Endothelial cell of umbilical vein (primary cell): ENCODE measurements around the gene CFAP20DC. TPM values are rescaled to one million over a fixed set of nuclear protein-coding genes. Genes with fewer than 3 reads are reported as not detected.

Experiments
- BruUV-seq: library from RNA; stranded (reverse); fragments of 400-500 nt; replicated peaks from 2 replicates; lab custom pipeline; 2021; lab: Mats Ljungman, UMichigan
- CTCF ChIA-PET: fragments of 300-600, 350-600 bp; sonication (Branson Sonifier 250); formaldehyde crosslinking; loops from one replicate; lab custom pipeline; 2021; ENCODE audit warnings: antibody characterized with exemption, inconsistent platforms; lab: Charles Lee
- POLR2A ChIA-PET: fragments of 300-600, 350-600 bp; sonication (Branson Sonifier 250); formaldehyde crosslinking; loops from one replicate; lab custom pipeline; 2021; ENCODE audit warnings: antibody characterized with exemption, inconsistent platforms; lab: Charles Lee
- DNase-seq: peaks from one replicate; pipeline ENCODE4 v3.0.0-alpha.2; 2011; ENCODE audit warnings: low read depth, low spot score
- FAIRE-seq: peaks from 2 replicates; lab custom pipeline; 2011; peaks lifted over from hg19 to GRCh38; lab: Jason Lieb, UNC
- H2AFZ ChIP-seq: 2 replicates; pipeline ENCODE4 v1.6.0; 2012; ENCODE audit warnings: low read depth, low read length, control low read depth, inconsistent platforms
- H3K27ac ChIP-seq: 2 replicates; pipeline ENCODE4 v1.5.1; 2011; ENCODE audit warnings: low read depth, mild to moderate bottlenecking, control low read depth, low read length, moderate library complexity; ENCODE audit not compliant: insufficient read depth
- H3K27me3 ChIP-seq, 2 experiments: 2 replicates each; pipeline versions ENCODE4 v1.6.0 to v1.6.1; 2011; ENCODE audit warnings: low read length in 2 of 2, mixed read lengths in 1 of 2; ENCODE audit not compliant: control insufficient read depth in 2 of 2, insufficient read depth in 2 of 2
- H3K36me3 ChIP-seq, 2 experiments: 2 replicates in 1 of 2; 3 replicates in 1 of 2; pipeline ENCODE4 v1.5.1; 2011; ENCODE audit warnings: low read length in 2 of 2, mild to moderate bottlenecking in 1 of 2, moderate library complexity in 1 of 2; ENCODE audit not compliant: control insufficient read depth in 2 of 2, insufficient read depth in 2 of 2; ENCODE audit errors: extremely low read depth in 1 of 2
- H3K4me1 ChIP-seq: 3 replicates; pipeline ENCODE4 v1.5.1; 2011; ENCODE audit warnings: mild to moderate bottlenecking, low read length; ENCODE audit not compliant: control insufficient read depth, insufficient read depth; ENCODE audit errors: extremely low read depth
- H3K4me2 ChIP-seq: 2 replicates; pipeline ENCODE4 v1.6.1; 2011; ENCODE audit warnings: low read length, control low read depth, mixed read lengths; ENCODE audit not compliant: insufficient read depth
- H3K4me3 ChIP-seq, 3 experiments: fragments of 200-600 bp in 1 of 3; sonication (generic), shearing (Covaris generic) in 1 of 3; replicated peaks in 1 of 3; 2 replicates each; pipeline ENCODE4 v1.5.1; 2011 to 2016; ENCODE audit warnings: control low read depth in 3 of 3, low read length in 3 of 3, mild to moderate bottlenecking in 2 of 3, inconsistent platforms in 1 of 3, low read depth in 1 of 3, moderate library complexity in 1 of 3; ENCODE audit not compliant: insufficient read depth in 1 of 3
- H3K79me2 ChIP-seq: 2 replicates; pipeline ENCODE4 v1.6.0; 2012; ENCODE audit warnings: low read length, inconsistent platforms; ENCODE audit not compliant: control insufficient read depth, insufficient read depth
- H3K9ac ChIP-seq: replicated peaks from 2 replicates; pipeline ENCODE3; 2011; ENCODE audit warnings: low read length, control low read depth; ENCODE audit not compliant: insufficient read depth; ENCODE audit errors: extremely low read depth
- H3K9me1 ChIP-seq: replicated peaks from 3 replicates; pipeline ENCODE4 v1.6.0; 2011; ENCODE audit warnings: mild to moderate bottlenecking, low read length; ENCODE audit not compliant: control insufficient read depth, insufficient read depth; ENCODE audit errors: extremely low read depth
- H3K9me3 ChIP-seq: replicated peaks from 2 replicates; pipeline ENCODE4 v1.5.1; 2012; ENCODE audit warnings: low read length, inconsistent platforms; ENCODE audit not compliant: control insufficient read depth, insufficient read depth
- H4K20me1 ChIP-seq: replicated peaks from 2 replicates; pipeline ENCODE3; 2011; ENCODE audit warnings: mild to moderate bottlenecking, low read length; ENCODE audit not compliant: control insufficient read depth, insufficient read depth; ENCODE audit errors: extremely low read depth
- EZH2 ChIP-seq: IDR thresholded peaks from 2 replicates; pipeline ENCODE4 v1.6.1; 2012; ENCODE audit warnings: borderline replicate concordance, low read depth, mild to moderate bottlenecking, moderate library complexity, low read length, inconsistent platforms; ENCODE audit not compliant: severe bottlenecking
- FOS ChIP-seq: IDR thresholded peaks from 2 replicates; pipeline ENCODE4 v1.6.1; 2011; ENCODE audit warnings: mild to moderate bottlenecking, low read length, moderate library complexity, borderline replicate concordance; ENCODE audit not compliant: insufficient read depth
- GATA2 ChIP-seq: IDR thresholded peaks from 2 replicates; pipeline ENCODE4 v1.7.0; 2011; ENCODE audit warnings: low read depth, mild to moderate bottlenecking, moderate library complexity, mixed read lengths, low read length; ENCODE audit not compliant: insufficient read length, insufficient read depth
- JUN ChIP-seq: IDR thresholded peaks from 2 replicates; pipeline ENCODE4 v1.6.1; 2011; ENCODE audit warnings: borderline replicate concordance, low read depth; ENCODE audit not compliant: insufficient read length, insufficient read depth
- POLR2AphosphoS5 ChIP-seq: IDR thresholded peaks from 2 replicates; pipeline ENCODE4 v1.6.1; 2012; ENCODE audit warnings: low read depth, mild to moderate bottlenecking, control low read depth, low read length, moderate library complexity; ENCODE audit not compliant: insufficient read depth
- dilution Hi-C: fragments of 300-500 bp; cut with MboI; formaldehyde crosslinking; loops from one replicate; pipeline ENCODE4 v1.15.0; 2019; ENCODE audit warnings: low sequenced_read_pairs; ENCODE audit not compliant: extremely low pct_ligation_motif_present
- intact Hi-C: fragments of 100-400 bp; cut with micrococcal nuclease; formaldehyde crosslinking; loops from one replicate; pipeline ENCODE4 v1.10.0; 2022
- polyA plus RNA-seq, 4 experiments: library from polyadenylated mRNA; depleted of rRNA in 3 of 4; stranded (reverse) in 3 of 4; unstranded in 1 of 4; fragments of >200 nt; gene quantifications; 2 replicates each; pipeline versions ENCODE4 v1.2.1 to v1.2.3, GENCODE V29; 2011 to 2012; ENCODE audit warnings: missing spikeins in 1 of 4
- total RNA-seq: library from RNA; stranded (reverse); gene quantifications from 2 replicates; pipeline ENCODE4 v1.2.3, GENCODE V29; 2021
- TF ChIP-seq, protein P1 (sequence below): IDR thresholded peaks from 2 replicates; pipeline ENCODE4 v1.6.1; 2011; ENCODE audit not compliant: insufficient read depth, insufficient read length
- TF ChIP-seq, protein P2 (sequence below), 2 donors: IDR thresholded peaks; 1 replicate in 1 of 2; 2 replicates in 1 of 2; pipeline ENCODE4 v1.5.1; 2011; ENCODE audit warnings: low read length in 2 of 2, mild to moderate bottlenecking in 2 of 2, moderate library complexity in 2 of 2, control low read depth in 1 of 2, inconsistent platforms in 1 of 2, low read depth in 1 of 2; ENCODE audit not compliant: insufficient read depth in 1 of 2; ENCODE audit errors: extremely low read depth in 1 of 2

The CFAP20DC gene
- total and polyA plus RNA-seq, 2 donors (not counting 3 experiments of a cell fraction or from before 2014, with no cell fraction given), result 0.92 to 2.1 TPM

DNA sequence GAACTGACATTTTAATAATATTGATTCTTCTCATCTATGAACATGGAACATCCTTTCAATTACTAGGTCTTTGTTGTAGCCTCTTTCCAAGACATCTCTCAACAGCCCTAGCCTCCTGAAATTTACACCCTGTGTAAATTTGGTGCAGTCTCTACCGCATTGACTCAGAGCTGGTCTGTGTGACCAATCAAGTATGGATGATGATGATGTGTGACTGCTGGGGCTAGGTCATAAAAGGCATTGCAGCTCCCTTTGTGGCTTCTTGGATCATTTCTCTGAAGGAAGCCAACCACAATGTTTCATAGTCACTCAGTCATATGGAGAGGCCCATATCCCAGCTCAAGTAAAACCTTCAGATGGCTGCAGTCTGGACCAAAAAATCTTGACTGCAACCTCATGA lies 321.1 kb downstream of the CFAP20DC start:
- FAIRE-seq, result no peak
- dilution Hi-C loops (no loop called here), intact Hi-C loops (no loop called here)
- Histone ChIP-seq H3K9ac (no peak overlapping the region), H3K4me1 (no peaks in the 10 kb centered on the region), H2AFZ (no peak overlapping the region), H3K4me2 (no peak overlapping the region), H3K9me3 (no peaks in the 10 kb centered on the region), H3K4me3 (no peak overlapping the region), H3K27me3 (no peaks in the 10 kb centered on the region), H4K20me1 (no peaks in the 10 kb centered on the region), H3K9me1 (no peaks in the 10 kb centered on the region), H3K79me2 (no peaks in the 10 kb centered on the region), H3K27ac (no peak overlapping the region), H3K36me3 (no peaks in the 10 kb centered on the region)
- BruUV-seq, result no TSS peak
- DNase-seq, result no peak
- CTCF ChIA-PET, result no interaction called here
- POLR2A ChIA-PET, result no interaction called here
- TF ChIP-seq, protein P1, sequence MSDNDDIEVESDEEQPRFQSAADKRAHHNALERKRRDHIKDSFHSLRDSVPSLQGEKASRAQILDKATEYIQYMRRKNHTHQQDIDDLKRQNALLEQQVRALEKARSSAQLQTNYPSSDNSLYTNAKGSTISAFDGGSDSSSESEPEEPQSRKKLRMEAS, result no peak
- TF ChIP-seq, protein P2, sequence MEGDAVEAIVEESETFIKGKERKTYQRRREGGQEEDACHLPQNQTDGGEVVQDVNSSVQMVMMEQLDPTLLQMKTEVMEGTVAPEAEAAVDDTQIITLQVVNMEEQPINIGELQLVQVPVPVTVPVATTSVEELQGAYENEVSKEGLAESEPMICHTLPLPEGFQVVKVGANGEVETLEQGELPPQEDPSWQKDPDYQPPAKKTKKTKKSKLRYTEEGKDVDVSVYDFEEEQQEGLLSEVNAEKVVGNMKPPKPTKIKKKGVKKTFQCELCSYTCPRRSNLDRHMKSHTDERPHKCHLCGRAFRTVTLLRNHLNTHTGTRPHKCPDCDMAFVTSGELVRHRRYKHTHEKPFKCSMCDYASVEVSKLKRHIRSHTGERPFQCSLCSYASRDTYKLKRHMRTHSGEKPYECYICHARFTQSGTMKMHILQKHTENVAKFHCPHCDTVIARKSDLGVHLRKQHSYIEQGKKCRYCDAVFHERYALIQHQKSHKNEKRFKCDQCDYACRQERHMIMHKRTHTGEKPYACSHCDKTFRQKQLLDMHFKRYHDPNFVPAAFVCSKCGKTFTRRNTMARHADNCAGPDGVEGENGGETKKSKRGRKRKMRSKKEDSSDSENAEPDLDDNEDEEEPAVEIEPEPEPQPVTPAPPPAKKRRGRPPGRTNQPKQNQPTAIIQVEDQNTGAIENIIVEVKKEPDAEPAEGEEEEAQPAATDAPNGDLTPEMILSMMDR (IDR thresholded peaks at IDR 0.05; ENCODE audit: extremely low read depth in 1 of 2, insufficient read depth in 1 of 2, low read depth in 1 of 2, low read length in 2 of 2), result no peak
- no peak for TF ChIP-seq EZH2
- no peak for TF ChIP-seq JUN
- no peak for TF ChIP-seq FOS
- no peak for TF ChIP-seq POLR2AphosphoS5
- no peak for TF ChIP-seq GATA2
